Breast epithelium (tissue), 4 donors: Measurements from ENCODE around the gene ATXN10. TPM values are rescaled to one million over a fixed set of nuclear protein-coding genes. Genes with fewer than 3 reads are reported as not detected.
"Not testable (repeated sequence)": the region's sequence is repeated elsewhere in the genome, so short reads cannot be mapped to it uniquely, and the experiment has no call there.

Experiments
- DNase-seq, 2 donors: peaks; one replicate each; pipeline ENCODE4 v3.0.0-alpha.2; 2019; ENCODE audit warnings: low spot score in 2 of 2
- H3K27ac ChIP-seq, 2 donors: fragments of 200-600 bp; sonication (generic) in 1 of 2; one replicate each; pipeline ENCODE4 v1.5.1; 2016 to 2019; ENCODE audit warnings: mild to moderate bottlenecking in 1 of 2
- H3K27me3 ChIP-seq, 2 donors: fragments of 200-600 bp; sonication (generic) in 1 of 2; one replicate each; pipeline versions ENCODE4 v1.5.1 to v1.6.0; 2017 to 2019; ENCODE audit warnings: control low read depth in 1 of 2, mild to moderate bottlenecking in 1 of 2
- H3K36me3 ChIP-seq: fragments of 200-600 bp; one replicate; pipeline ENCODE4 v1.5.1; 2019
- H3K4me1 ChIP-seq, 2 donors: fragments of 200-600 bp; sonication (generic); one replicate each; pipeline ENCODE4 v1.5.1; 2016 to 2019; ENCODE audit warnings: control low read depth in 1 of 2
- H3K4me3 ChIP-seq, 3 donors: fragments of 200-600 bp; sonication (generic); 1 replicate in 2 of 3; 2 replicates in 1 of 3; pipeline ENCODE4 v1.5.1; 2016 to 2019; ENCODE audit warnings: mild to moderate bottlenecking in 3 of 3, moderate library complexity in 2 of 3
- H3K9me3 ChIP-seq, 2 donors: fragments of 200-600 bp; sonication (generic) in 1 of 2; one replicate each; pipeline ENCODE4 v1.5.1; 2016 to 2019; ENCODE audit warnings: control low read depth in 1 of 2
- CTCF ChIP-seq, 3 donors: fragments of 450-650 bp; IDR thresholded peaks; one replicate each; pipeline ENCODE4 v1.5.1; 2016 to 2017; ENCODE audit warnings: antibody characterized with exemption in 3 of 3, mild to moderate bottlenecking in 3 of 3, moderate library complexity in 3 of 3
- POLR2A ChIP-seq: fragments of 450-650 bp; IDR thresholded peaks from one replicate; pipeline ENCODE4 v1.6.1; 2016; ENCODE audit warnings: antibody characterized with exemption, mild to moderate bottlenecking, moderate library complexity
- POLR2AphosphoS5 ChIP-seq, 3 donors: sonication (generic); formaldehyde crosslinking; IDR thresholded peaks; one replicate each; pipeline ENCODE4 v1.6.1; 2017; ENCODE audit warnings: antibody characterized with exemption in 3 of 3
- intact Hi-C: fragments of 100-400 bp; cut with DNase I; formaldehyde crosslinking; loops from one replicate; pipeline ENCODE4 v1.15.1; 2023; ENCODE audit warnings: low total_unique reads
- total RNA-seq, 3 donors: library from RNA; depleted of rRNA; stranded (reverse); fragments of >200 nt; gene quantifications; one replicate each; pipeline ENCODE4 v1.1.0, GENCODE V29; 2016

The ATXN10 gene
- total RNA-seq, 3 donors from 2014 or later = 78.6 to 145 (median 138) TPM

GRCh38 chr22:45682064-45682463 lies 10.4 kb downstream of the ATXN10 start:
- TF ChIP-seq CTCF (IDR thresholded peaks at IDR 0.05) = no peak
- no peak for TF ChIP-seq POLR2AphosphoS5 (IDR thresholded peaks at IDR 0.05)
- TF ChIP-seq POLR2A = no peak
- H3K27ac ChIP-seq = no peak overlapping the region
- intact Hi-C loops = no loop called here

GRCh38 chr22:45682773-45683172 lies 11.1 kb downstream of the ATXN10 start:
- peaks cover 0 to 12% of the 10 kb centered on the region in 2 donors for H3K4me1 ChIP-seq
- intact Hi-C loops = not testable (repeated sequence)

More at GRCh38 chr22:45682064-45682463, 10.4 kb downstream of the ATXN10 start:
- no peak for DNase-seq
- no peaks in the 10 kb centered on the region for H3K36me3 ChIP-seq
- H3K9me3 ChIP-seq = no peaks in the 10 kb centered on the region
- no peaks in the 10 kb centered on the region for H3K27me3 ChIP-seq
- H3K4me3 ChIP-seq = no peak overlapping the region
- peaks cover 0 to 12% of the 10 kb centered on the region in 2 donors for H3K4me1 ChIP-seq

DNA sequence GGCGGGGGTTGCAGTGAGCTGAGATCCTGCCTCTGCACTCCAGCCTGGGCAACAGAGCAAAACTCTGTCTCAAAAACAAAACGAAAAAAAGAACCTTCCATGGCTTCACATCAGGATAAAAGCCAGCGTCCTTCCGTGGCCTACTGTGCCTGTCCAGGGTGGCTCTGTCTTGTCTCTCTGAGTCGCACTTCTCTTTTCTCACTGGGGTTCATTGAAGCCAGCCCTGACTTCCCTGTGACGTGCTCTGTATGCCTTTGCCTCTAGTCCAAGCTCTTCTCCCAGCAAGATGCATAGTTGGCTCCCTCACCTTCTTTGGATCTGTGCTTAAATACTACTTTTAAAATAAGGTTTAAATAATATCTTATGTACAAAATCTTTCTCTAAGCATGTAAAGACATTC lies 11.6 kb downstream of the ATXN10 start:
- no peaks in the 10 kb centered on the region for H3K9me3 ChIP-seq
- no peaks in the 10 kb centered on the region for H3K36me3 ChIP-seq
- no peak overlapping the region for H3K4me3 ChIP-seq
- no peak for DNase-seq
- no peaks in the 10 kb centered on the region for H3K27me3 ChIP-seq
- no peak overlapping the region for H3K27ac ChIP-seq
- TF ChIP-seq POLR2AphosphoS5 (IDR thresholded peaks at IDR 0.05) (no peak), POLR2A (no peak), CTCF (IDR thresholded peaks at IDR 0.05) (no peak)
- peaks cover 0 to 12% of the 10 kb centered on the region in 2 donors for H3K4me1 ChIP-seq
- intact Hi-C loops = no loop called here

More at GRCh38 chr22:45682773-45683172, 11.1 kb downstream of the ATXN10 start:
- H3K27ac ChIP-seq, H3K4me3 ChIP-seq, H3K36me3 ChIP-seq, DNase-seq, H3K9me3 ChIP-seq, H3K27me3 ChIP-seq: not testable (repeated sequence)

DNA sequence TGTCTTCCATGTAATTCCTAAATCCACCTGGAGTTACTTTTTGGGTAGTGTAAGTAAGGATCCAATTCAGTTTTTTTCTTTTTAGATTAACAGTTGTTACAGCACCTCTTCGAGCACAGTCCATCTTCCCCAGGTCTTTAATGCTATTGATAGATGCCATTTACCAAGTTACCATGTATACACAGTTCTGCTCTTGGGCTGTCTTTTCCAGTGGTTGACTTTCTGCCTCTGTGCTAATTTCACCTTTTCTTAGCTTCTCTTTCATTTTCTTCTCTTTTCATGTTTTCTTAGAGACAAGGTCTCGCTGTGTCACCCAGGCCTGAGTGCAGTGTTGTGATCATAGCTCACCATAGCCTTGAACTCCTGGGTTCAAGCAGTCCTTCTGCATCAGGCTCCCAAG lies 12.0 kb downstream of the ATXN10 start:
- H3K4me1 ChIP-seq = peaks cover 0 to 12% of the 10 kb centered on the region in 2 donors
- no peak for DNase-seq
- intact Hi-C loops = no loop called here

DNA sequence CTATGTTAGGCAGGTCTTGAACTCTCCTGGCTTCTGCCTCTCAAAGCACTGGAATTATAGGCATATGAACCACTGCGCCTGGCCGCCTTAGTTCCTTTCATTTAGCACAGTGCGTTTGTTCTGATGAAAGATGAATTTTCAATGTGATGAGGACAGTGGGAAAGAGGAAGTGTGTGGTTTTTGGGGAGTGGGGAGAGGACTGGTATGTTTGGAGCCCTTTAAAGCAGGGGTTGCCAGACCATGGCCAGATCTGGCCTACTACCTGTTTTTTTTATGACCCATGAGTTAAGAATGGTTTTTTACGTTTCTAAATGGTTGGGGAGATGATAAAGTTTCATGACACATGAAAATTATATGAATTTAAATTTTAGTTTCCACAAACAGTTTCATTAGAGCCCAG lies 12.5 kb downstream of the ATXN10 start:
- intact Hi-C loops = no loop called here
- TF ChIP-seq CTCF (IDR thresholded peaks at IDR 0.05) = no peak
- no peak overlapping the region for H3K4me3 ChIP-seq
- no peaks in the 10 kb centered on the region for H3K9me3 ChIP-seq
- no peaks in the 10 kb centered on the region for H3K36me3 ChIP-seq
- peaks cover 0 to 12% of the 10 kb centered on the region in 2 donors for H3K4me1 ChIP-seq
- no peaks in the 10 kb centered on the region for H3K27me3 ChIP-seq
- H3K27ac ChIP-seq = no peak overlapping the region
- no peak for DNase-seq

More for the DNA sequence above, 12.0 kb downstream of the ATXN10 start:
- no peaks in the 10 kb centered on the region for H3K9me3 ChIP-seq
- no peaks in the 10 kb centered on the region for H3K27me3 ChIP-seq
- no peak for TF ChIP-seq POLR2A
- no peak for TF ChIP-seq CTCF (IDR thresholded peaks at IDR 0.05)
- TF ChIP-seq POLR2AphosphoS5 (IDR thresholded peaks at IDR 0.05) = no peak
- no peak overlapping the region for H3K4me3 ChIP-seq
- no peaks in the 10 kb centered on the region for H3K36me3 ChIP-seq
- no peak overlapping the region for H3K27ac ChIP-seq
